IgD-negative memory B cell (primary cell): ENCODE results near the gene MRPL46. TPM values are rescaled to one million over a fixed set of nuclear protein-coding genes. Genes with fewer than 3 reads are reported as not detected.

ENCODE experiments used
- H3K27ac Mint-ChIP-seq, 3 donors: one replicate each; pipeline ENCODE4 v1.8.0; 2020 to 2022; ENCODE audit warnings: mild to moderate bottlenecking in 3 of 3, mixed read lengths in 3 of 3, moderate library complexity in 1 of 3
- H3K27me3 Mint-ChIP-seq: one replicate; pipeline ENCODE4 v1.8.0; 2021; ENCODE audit warnings: mixed read lengths
- H3K36me3 Mint-ChIP-seq: one replicate; pipeline ENCODE4 v1.8.0; 2020; ENCODE audit warnings: mild to moderate bottlenecking, mixed read lengths
- H3K4me1 Mint-ChIP-seq, 3 donors: one replicate each; pipeline ENCODE4 v1.8.0; 2020 to 2022; ENCODE audit warnings: mixed read lengths in 3 of 3, mild to moderate bottlenecking in 1 of 3
- H3K4me3 Mint-ChIP-seq, 4 donors: one replicate each; pipeline ENCODE4 v1.8.0; 2020 to 2022; ENCODE audit warnings: mild to moderate bottlenecking in 4 of 4, mixed read lengths in 4 of 4, moderate library complexity in 3 of 4
- H3K9me3 Mint-ChIP-seq, 3 donors: one replicate each; pipeline ENCODE4 v1.8.0; 2020 to 2021; ENCODE audit warnings: mixed read lengths in 3 of 3, mild to moderate bottlenecking in 1 of 3
- polyA plus RNA-seq: library from polyadenylated mRNA; unstranded; fragments of 300-500 nt; fragmentation: Illumina TruSeq; gene quantifications from one replicate; pipeline ENCODE4 v1.2.3, GENCODE V29; 2021

Gene MRPL46
- polyA plus RNA-seq, result 56.2 TPM

- Mint-ChIP-seq H3K27ac (peak within 1 kb of the TSS; percentile 98 to 99 (median 99)), H3K4me3 (peak within 1 kb of the TSS in 3 of 4 donors; percentile 93 to 99 (median 99)), H3K36me3 (peaks cover 2% of the 10 kb centered on the region), H3K9me3 (no peaks in the 10 kb centered on the region), H3K27me3 (no peaks in the 10 kb centered on the region), H3K4me1 (peaks cover 21 to 25% (median 23%) of the 10 kb centered on the region in 3 donors)
These were observed at the start of gene MRPL46, which contains the start of gene MRPS11 for GRCh38 chr15:88467073-88467934. Gene MRPL46 (minus strand): TSS chr15:88467388. CDS start chr15:88467377, 11 bp downstream. Gene MRPS11 (plus strand): TSS chr15:88467708. CDS start chr15:88467718, 10 bp downstream.

- H3K27ac Mint-ChIP-seq, result no peak overlapping the region
- H3K4me3 Mint-ChIP-seq, result no peak overlapping the region
- H3K36me3 Mint-ChIP-seq, result peaks cover 18% of the 10 kb centered on the region
- no peaks in the 10 kb centered on the region for H3K9me3 Mint-ChIP-seq
- no peaks in the 10 kb centered on the region for H3K27me3 Mint-ChIP-seq
- no peaks in the 10 kb centered on the region for H3K4me1 Mint-ChIP-seq
These were observed 46.0 kb upstream of the MRPL46 start for GRCh38 chr15:88513195-88513594.

- Mint-ChIP-seq H3K36me3 (peaks cover 17% of the 10 kb centered on the region), H3K9me3 (no peaks in the 10 kb centered on the region)
These were observed 45.4 kb upstream of the MRPL46 start for GRCh38 chr15:88512601-88513000.

GRCh38 chr15:88512078-88512477 is 44.9 kb upstream of the MRPL46 start:
- Mint-ChIP-seq H3K4me3 (no peak overlapping the region), H3K27me3 (no peaks in the 10 kb centered on the region), H3K36me3 (peaks cover 17% of the 10 kb centered on the region)

More at GRCh38 chr15:88512601-88513000, 45.4 kb upstream of the MRPL46 start:
- no peaks in the 10 kb centered on the region for H3K27me3 Mint-ChIP-seq
- no peak overlapping the region for H3K4me3 Mint-ChIP-seq
- H3K4me1 Mint-ChIP-seq, result no peaks in the 10 kb centered on the region
- no peak overlapping the region for H3K27ac Mint-ChIP-seq

GRCh38 chr15:88511161-88511560 is 44.0 kb upstream of the MRPL46 start:
- Mint-ChIP-seq H3K4me3 (no peak overlapping the region), H3K27ac (no peak overlapping the region), H3K9me3 (no peaks in the 10 kb centered on the region), H3K27me3 (no peaks in the 10 kb centered on the region), H3K4me1 (no peaks in the 10 kb centered on the region), H3K36me3 (peaks cover 14% of the 10 kb centered on the region)

More at GRCh38 chr15:88512078-88512477, 44.9 kb upstream of the MRPL46 start:
- H3K9me3 Mint-ChIP-seq, result no peaks in the 10 kb centered on the region
- H3K4me1 Mint-ChIP-seq, result no peaks in the 10 kb centered on the region
- H3K27ac Mint-ChIP-seq, result no peak overlapping the region

GRCh38 chr15:88509964-88510363 is 42.8 kb upstream of the MRPL46 start:
- H3K4me3 Mint-ChIP-seq, result peak overlapping the region in 1 of 4 donors; percentile 10
- H3K27ac Mint-ChIP-seq, result no peak overlapping the region
- no peaks in the 10 kb centered on the region for H3K9me3 Mint-ChIP-seq
- H3K27me3 Mint-ChIP-seq, result no peaks in the 10 kb centered on the region
- peaks cover 16% of the 10 kb centered on the region for H3K36me3 Mint-ChIP-seq
- no peaks in the 10 kb centered on the region for H3K4me1 Mint-ChIP-seq

GRCh38 chr15:88509321-88509720 is 42.1 kb upstream of the MRPL46 start:
- Mint-ChIP-seq H3K27ac (no peak overlapping the region), H3K36me3 (peaks cover 17% of the 10 kb centered on the region), H3K27me3 (no peaks in the 10 kb centered on the region), H3K4me1 (no peaks in the 10 kb centered on the region), H3K4me3 (no peak overlapping the region), H3K9me3 (no peaks in the 10 kb centered on the region)

GRCh38 chr15:88506628-88507027 is 39.4 kb upstream of the MRPL46 start:
- Mint-ChIP-seq H3K4me3 (no peak overlapping the region), H3K36me3 (peaks cover 18% of the 10 kb centered on the region), H3K9me3 (no peaks in the 10 kb centered on the region), H3K27me3 (no peaks in the 10 kb centered on the region), H3K4me1 (no peaks in the 10 kb centered on the region), H3K27ac (no peak overlapping the region)

GRCh38 chr15:88505721-88506120 is 38.5 kb upstream of the MRPL46 start:
- Mint-ChIP-seq H3K9me3 (no peaks in the 10 kb centered on the region), H3K27ac (no peak overlapping the region), H3K4me1 (no peaks in the 10 kb centered on the region), H3K36me3 (peaks cover 14% of the 10 kb centered on the region), H3K4me3 (no peak overlapping the region), H3K27me3 (no peaks in the 10 kb centered on the region)

GRCh38 chr15:88504445-88504844 is 37.3 kb upstream of the MRPL46 start:
- Mint-ChIP-seq H3K4me1 (no peaks in the 10 kb centered on the region), H3K27me3 (no peaks in the 10 kb centered on the region), H3K9me3 (no peaks in the 10 kb centered on the region), H3K4me3 (no peak overlapping the region), H3K27ac (no peak overlapping the region), H3K36me3 (peaks cover 12% of the 10 kb centered on the region)

GRCh38 chr15:88498996-88499395 is 31.8 kb upstream of the MRPL46 start:
- H3K27me3 Mint-ChIP-seq, result no peaks in the 10 kb centered on the region

GRCh38 chr15:88497109-88497765 is 30.0 kb upstream of the MRPL46 start:
- H3K4me1 Mint-ChIP-seq, result no peaks in the 10 kb centered on the region
- no peak overlapping the region for H3K4me3 Mint-ChIP-seq
- peaks cover 1% of the 10 kb centered on the region for H3K36me3 Mint-ChIP-seq
- H3K27ac Mint-ChIP-seq, result no peak overlapping the region
- H3K9me3 Mint-ChIP-seq, result no peaks in the 10 kb centered on the region
- no peaks in the 10 kb centered on the region for H3K27me3 Mint-ChIP-seq

More at GRCh38 chr15:88498996-88499395, 31.8 kb upstream of the MRPL46 start:
- Mint-ChIP-seq H3K36me3 (no peaks in the 10 kb centered on the region), H3K9me3 (no peaks in the 10 kb centered on the region), H3K4me3 (no peak overlapping the region), H3K27ac (no peak overlapping the region), H3K4me1 (no peaks in the 10 kb centered on the region)

GRCh38 chr15:88493844-88494243 is 26.7 kb upstream of the MRPL46 start:
- H3K36me3 Mint-ChIP-seq, result peaks cover 1% of the 10 kb centered on the region

GRCh38 chr15:88491158-88491557 is 24.0 kb upstream of the MRPL46 start:
- no peaks in the 10 kb centered on the region for H3K4me1 Mint-ChIP-seq
- peaks cover 1% of the 10 kb centered on the region for H3K36me3 Mint-ChIP-seq
- H3K27me3 Mint-ChIP-seq, result no peaks in the 10 kb centered on the region
- no peaks in the 10 kb centered on the region for H3K9me3 Mint-ChIP-seq
- H3K4me3 Mint-ChIP-seq, result no peak overlapping the region
- H3K27ac Mint-ChIP-seq, result no peak overlapping the region

More at GRCh38 chr15:88493844-88494243, 26.7 kb upstream of the MRPL46 start:
- no peak overlapping the region for H3K27ac Mint-ChIP-seq
- H3K9me3 Mint-ChIP-seq, result no peaks in the 10 kb centered on the region
- H3K27me3 Mint-ChIP-seq, result no peaks in the 10 kb centered on the region
- no peak overlapping the region for H3K4me3 Mint-ChIP-seq
- H3K4me1 Mint-ChIP-seq, result no peaks in the 10 kb centered on the region

GRCh38 chr15:88490036-88490435 is 22.8 kb upstream of the MRPL46 start:
- H3K27me3 Mint-ChIP-seq, result no peaks in the 10 kb centered on the region
- H3K9me3 Mint-ChIP-seq, result no peaks in the 10 kb centered on the region
- peak overlapping the region in 1 of 3 donors; percentile 13 for H3K27ac Mint-ChIP-seq
- no peaks in the 10 kb centered on the region for H3K4me1 Mint-ChIP-seq
- peaks cover 6% of the 10 kb centered on the region for H3K36me3 Mint-ChIP-seq
- H3K4me3 Mint-ChIP-seq, result no peak overlapping the region
